Frontal cortex (tissue), 4 donors: ENCODE measurements around the gene IFITM5. TPM values are rescaled to one million over a fixed set of nuclear protein-coding genes. Genes with fewer than 3 reads are reported as not detected.
"Not testable (repeated sequence)": the region's sequence is repeated elsewhere in the genome, so short reads cannot be mapped to it uniquely, and the experiment has no call there.

Source experiments
- DNase-seq, 2 donors: peaks; one replicate each; pipeline ENCODE4 v3.0.0; 2012; ENCODE audit warnings: low spot score in 2 of 2
- FAIRE-seq: peaks from 2 replicates; lab custom pipeline; 2012; peaks lifted over from hg19 to GRCh38; lab: Jason Lieb, UNC
- total RNA-seq: library from RNA; depleted of rRNA; stranded (reverse); fragments of >200 nt; gene quantifications from one replicate; pipeline ENCODE4 v1.2.3, GENCODE V29; 2014
- donor health status: control.
- donor health status: control.
- donor health status: control.

Gene IFITM5
- not detected for total RNA-seq

- DNase-seq (no peak), FAIRE-seq (no peak)
Observed at GRCh38 chr11:299081-299891, at the start of gene IFITM5. TSS of gene IFITM5 (minus strand) at chr11:299526. CDS start at chr11:299490, 36 bp downstream.

GRCh38 chr11:346529-346928 lies 47.2 kb upstream of the IFITM5 start:
- FAIRE-seq (no peak), DNase-seq (no peak)

- FAIRE-seq (no peak), DNase-seq (no peak)
Observed at GRCh38 chr11:344836-345578, 45.7 kb upstream of the IFITM5 start.

GRCh38 chr11:342328-342727 lies 43.0 kb upstream of the IFITM5 start:
- DNase-seq (no peak), FAIRE-seq (no peak)

- FAIRE-seq: no peak
- DNase-seq: no peak
Observed at GRCh38 chr11:340539-341512, 41.5 kb upstream of the IFITM5 start.

GRCh38 chr11:339963-340362 lies 40.6 kb upstream of the IFITM5 start:
- no peak for FAIRE-seq
- no peak for DNase-seq

- FAIRE-seq (no peak), DNase-seq (no peak)
Observed at GRCh38 chr11:337711-338110, 38.4 kb upstream of the IFITM5 start.

GRCh38 chr11:336659-337198 lies 37.4 kb upstream of the IFITM5 start:
- no peak for FAIRE-seq

GRCh38 chr11:335779-336658 lies 36.7 kb upstream of the IFITM5 start:
- DNase-seq (no peak), FAIRE-seq (no peak)

More at GRCh38 chr11:336659-337198, 37.4 kb upstream of the IFITM5 start:
- no peak for DNase-seq

- no peak for FAIRE-seq
Observed at GRCh38 chr11:334264-334994, 35.1 kb upstream of the IFITM5 start.

GRCh38 chr11:333616-334263 lies 34.4 kb upstream of the IFITM5 start:
- DNase-seq, FAIRE-seq: not testable (repeated sequence)

More at GRCh38 chr11:334264-334994, 35.1 kb upstream of the IFITM5 start:
- DNase-seq: no peak

GRCh38 chr11:332651-333480 lies 33.5 kb upstream of the IFITM5 start:
- FAIRE-seq (no peak), DNase-seq (no peak)

- no peak for DNase-seq
- no peak for FAIRE-seq
Observed at GRCh38 chr11:331358-332060, 32.2 kb upstream of the IFITM5 start.

GRCh38 chr11:330694-331357 lies 31.5 kb upstream of the IFITM5 start:
- FAIRE-seq (no peak), DNase-seq (no peak)

GRCh38 chr11:330307-330693 lies 31.0 kb upstream of the IFITM5 start:
- FAIRE-seq (no peak), DNase-seq (no peak)

- DNase-seq (no peak), FAIRE-seq (no peak)
Observed at GRCh38 chr11:329886-330253, 30.5 kb upstream of the IFITM5 start.
